Measurements from ENCODE around the gene GAB2.
"Not testable (repeated sequence)": the region's sequence is repeated elsewhere in the genome, so short reads cannot be mapped to it uniquely, and the experiment has no call there.

The GAB2 gene

DNA sequence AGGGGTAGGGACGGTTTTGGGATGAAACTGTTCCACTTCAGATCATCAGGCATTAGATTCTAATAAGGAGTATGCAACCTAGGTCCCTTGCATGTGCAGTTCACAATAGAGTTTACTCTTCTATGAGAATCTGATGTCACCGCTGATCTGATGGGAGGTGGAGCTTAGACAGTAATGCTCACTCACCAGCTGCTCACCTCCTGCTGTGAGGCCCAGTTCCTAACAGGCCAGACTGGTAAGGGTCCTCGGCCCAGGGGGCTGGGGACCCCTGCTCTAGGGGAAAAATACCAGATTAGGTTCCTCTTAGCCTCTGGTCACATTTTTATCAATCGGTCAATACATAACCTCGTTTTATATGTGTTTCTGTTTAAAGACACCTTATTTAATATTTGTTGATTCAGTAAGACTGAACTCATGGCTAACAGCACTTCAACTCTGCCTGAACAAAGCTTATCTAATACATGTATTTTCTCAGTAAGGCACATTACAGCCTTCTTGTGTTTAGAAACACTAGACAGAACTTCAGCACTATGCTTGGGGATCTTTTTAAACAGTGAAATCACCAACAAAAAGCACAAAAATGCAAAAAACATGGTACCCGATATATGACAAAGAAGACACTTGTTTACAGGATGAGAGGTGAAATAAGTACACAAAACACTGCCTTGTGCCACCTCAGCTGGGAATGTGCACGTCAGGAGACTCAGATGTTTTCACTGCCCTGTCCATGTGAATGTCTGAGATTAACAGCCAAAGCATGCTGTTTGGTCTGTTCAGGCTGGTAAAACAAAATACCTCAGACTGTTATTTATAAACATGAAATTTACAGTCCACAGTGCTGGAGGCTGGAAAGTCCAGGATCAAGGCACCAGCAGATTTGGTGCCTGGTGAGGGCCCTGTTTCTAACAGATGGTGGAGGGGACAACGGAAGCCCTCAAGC, 121.4 kb downstream of the GAB2 start:
- Mint-ChIP-seq H3K9me3 (no peaks in the 10 kb centered on the region), H3K4me1 (ENCODE audit: low read depth) (peaks cover 25% of the 10 kb centered on the region), H3K4me3 (no peak overlapping the region), H3K27me3 (no peaks in the 10 kb centered on the region), H3K27ac (no peak overlapping the region), H3K36me3 (ENCODE audit: low read depth) (no peaks in the 10 kb centered on the region)
- DNase-seq = no peak

DNA sequence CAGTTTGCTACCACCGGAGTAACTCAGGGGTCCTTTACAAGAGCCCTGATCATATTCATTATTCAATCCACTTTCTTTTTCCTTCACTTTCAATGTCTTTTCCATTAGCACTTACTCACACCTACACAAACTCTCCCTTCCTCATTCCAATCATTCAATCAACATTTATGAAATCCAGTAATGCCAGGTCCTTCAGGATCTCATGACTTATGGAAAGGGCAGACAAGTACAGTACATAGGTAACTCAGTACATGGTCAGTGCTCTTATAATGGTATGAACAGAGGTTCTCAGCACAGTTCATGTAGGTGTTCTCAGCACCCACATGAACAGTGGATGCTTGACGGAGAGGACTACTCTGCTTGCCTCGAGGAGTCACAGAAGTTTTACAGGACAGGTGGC, 122.3 kb downstream of the GAB2 start:
- DNase-seq = no peak
- Mint-ChIP-seq H3K4me1 (ENCODE audit: low read depth) (peaks cover 32% of the 10 kb centered on the region), H3K27me3 (no peaks in the 10 kb centered on the region), H3K36me3 (ENCODE audit: low read depth) (peaks cover 4% of the 10 kb centered on the region), H3K4me3 (no peak overlapping the region), H3K27ac (no peak overlapping the region), H3K9me3 (no peaks in the 10 kb centered on the region)

DNA sequence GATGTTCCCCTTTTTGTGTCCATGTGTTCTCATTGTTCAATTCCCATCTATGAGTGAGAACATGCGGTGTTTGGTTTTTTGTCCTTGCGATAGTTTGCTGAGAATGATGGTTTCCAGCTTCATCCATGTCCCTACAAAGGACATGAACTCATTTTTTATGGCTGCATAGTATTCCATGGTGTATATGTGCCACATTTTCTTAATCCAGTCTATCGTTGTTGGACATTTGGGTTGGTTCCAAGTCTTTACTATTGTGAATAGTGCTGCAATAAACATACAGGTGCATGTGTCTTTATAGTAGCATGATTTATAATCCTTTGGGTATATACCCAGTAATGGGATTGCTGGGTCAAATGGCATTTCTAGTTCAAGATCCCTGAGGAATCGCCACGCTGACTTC, 123.5 kb downstream of the GAB2 start:
- H3K27me3 Mint-ChIP-seq; H3K9me3 Mint-ChIP-seq; H3K27ac Mint-ChIP-seq; H3K36me3 Mint-ChIP-seq (ENCODE audit: low read depth); DNase-seq; H3K4me3 Mint-ChIP-seq: not testable (repeated sequence)
- peaks cover 40% of the 10 kb centered on the region for H3K4me1 Mint-ChIP-seq (ENCODE audit: low read depth)

DNA sequence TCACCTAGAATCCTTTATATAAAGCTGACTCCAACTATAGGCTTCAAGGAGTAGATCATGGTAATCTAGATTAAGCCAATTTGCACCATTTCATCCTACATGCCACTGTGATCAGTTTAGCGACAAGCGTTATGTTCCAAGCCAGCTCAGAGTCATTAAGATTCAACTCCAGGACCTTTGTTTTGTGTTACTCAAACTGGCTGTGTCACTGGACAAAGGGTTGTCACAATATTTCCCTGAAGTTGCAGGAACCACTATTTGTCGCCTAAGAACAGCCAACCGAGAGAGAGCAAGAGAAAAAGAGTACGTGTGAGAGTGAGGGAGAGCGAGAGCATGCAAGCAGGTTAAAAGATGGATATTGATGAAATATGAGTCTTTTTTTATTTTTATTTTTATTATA, 124.1 kb downstream of the GAB2 start:
- H3K4me3 Mint-ChIP-seq = no peak overlapping the region
- peaks cover 4% of the 10 kb centered on the region for H3K36me3 Mint-ChIP-seq (ENCODE audit: low read depth)
- H3K9me3 Mint-ChIP-seq = peaks cover 3% of the 10 kb centered on the region
- H3K27me3 Mint-ChIP-seq = no peaks in the 10 kb centered on the region
- DNase-seq = no peak
- peaks cover 36% of the 10 kb centered on the region for H3K4me1 Mint-ChIP-seq (ENCODE audit: low read depth)
- no peak overlapping the region for H3K27ac Mint-ChIP-seq

DNA sequence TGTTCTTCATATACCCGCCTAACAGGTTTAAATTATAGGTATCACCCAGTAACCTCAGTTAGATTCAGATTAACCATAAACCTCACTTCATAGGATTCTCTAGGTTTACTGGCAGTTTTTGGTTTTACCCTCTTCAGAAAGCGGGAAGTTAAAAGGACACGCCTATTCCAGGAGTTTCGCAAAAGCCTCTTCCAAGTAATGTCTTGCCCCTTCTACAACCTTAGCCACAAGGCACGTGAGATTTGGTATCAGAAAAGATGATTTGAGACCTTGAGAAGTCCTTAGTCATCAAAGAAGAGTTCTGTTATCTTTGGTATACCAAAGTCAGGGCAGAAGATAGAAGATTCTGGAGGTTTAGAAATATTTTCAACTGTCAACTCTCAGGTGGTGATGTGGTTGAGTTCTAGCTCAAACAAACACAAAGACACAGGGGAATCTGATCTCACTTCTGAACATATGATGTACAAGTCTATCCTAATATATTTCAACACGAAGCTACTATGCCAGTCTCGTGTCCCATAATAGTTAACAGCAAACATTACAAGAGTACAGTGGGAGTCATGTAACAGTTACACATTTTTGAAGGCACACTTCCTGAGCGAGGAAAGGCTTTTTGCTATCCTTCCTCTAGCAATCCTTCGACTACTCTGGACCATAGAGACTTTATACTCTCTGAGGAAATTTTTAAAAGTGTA, 125.4 kb downstream of the GAB2 start:
- DNase-seq = no peak
- Mint-ChIP-seq H3K4me3 (no peak overlapping the region), H3K36me3 (ENCODE audit: low read depth) (peaks cover 4% of the 10 kb centered on the region), H3K4me1 (ENCODE audit: low read depth) (peaks cover 29% of the 10 kb centered on the region), H3K9me3 (peaks cover 4% of the 10 kb centered on the region), H3K27me3 (no peaks in the 10 kb centered on the region), H3K27ac (peak overlapping the region; percentile 84)

DNA sequence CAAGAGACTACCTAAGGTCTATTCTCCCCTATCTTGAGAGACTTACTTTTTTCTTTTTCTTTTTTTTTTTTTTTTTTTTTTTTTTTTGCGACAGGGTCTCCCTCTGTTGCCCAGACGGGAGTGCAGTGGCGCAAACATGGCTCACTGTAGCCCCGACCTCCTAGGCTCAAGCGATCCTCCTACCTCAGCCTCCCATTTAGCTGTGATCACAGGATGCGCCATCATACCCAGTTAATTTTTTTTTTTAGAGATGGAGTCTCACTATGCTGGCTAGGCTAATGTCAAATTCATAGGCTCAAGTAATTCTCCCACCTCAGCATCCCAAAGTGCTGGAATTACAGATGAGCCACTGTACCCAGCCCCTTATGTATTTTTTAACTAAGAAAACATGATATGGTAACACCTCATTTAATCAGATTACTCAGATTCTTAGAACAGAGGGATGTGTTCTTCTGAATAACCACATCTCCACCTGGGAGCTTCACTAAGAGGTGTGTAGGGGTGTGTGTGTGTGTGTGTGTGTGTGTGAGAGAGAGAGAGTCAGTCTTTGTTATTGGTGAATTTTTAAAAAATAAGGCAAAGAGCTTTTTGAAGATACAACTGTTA, 126.0 kb downstream of the GAB2 start:
- Mint-ChIP-seq H3K36me3 (ENCODE audit: low read depth) (peaks cover 4% of the 10 kb centered on the region), H3K4me3 (no peak overlapping the region), H3K4me1 (ENCODE audit: low read depth) (peaks cover 29% of the 10 kb centered on the region), H3K27ac (peak overlapping the region; percentile 84), H3K27me3 (no peaks in the 10 kb centered on the region), H3K9me3 (peaks cover 4% of the 10 kb centered on the region)
- no peak for DNase-seq

DNA sequence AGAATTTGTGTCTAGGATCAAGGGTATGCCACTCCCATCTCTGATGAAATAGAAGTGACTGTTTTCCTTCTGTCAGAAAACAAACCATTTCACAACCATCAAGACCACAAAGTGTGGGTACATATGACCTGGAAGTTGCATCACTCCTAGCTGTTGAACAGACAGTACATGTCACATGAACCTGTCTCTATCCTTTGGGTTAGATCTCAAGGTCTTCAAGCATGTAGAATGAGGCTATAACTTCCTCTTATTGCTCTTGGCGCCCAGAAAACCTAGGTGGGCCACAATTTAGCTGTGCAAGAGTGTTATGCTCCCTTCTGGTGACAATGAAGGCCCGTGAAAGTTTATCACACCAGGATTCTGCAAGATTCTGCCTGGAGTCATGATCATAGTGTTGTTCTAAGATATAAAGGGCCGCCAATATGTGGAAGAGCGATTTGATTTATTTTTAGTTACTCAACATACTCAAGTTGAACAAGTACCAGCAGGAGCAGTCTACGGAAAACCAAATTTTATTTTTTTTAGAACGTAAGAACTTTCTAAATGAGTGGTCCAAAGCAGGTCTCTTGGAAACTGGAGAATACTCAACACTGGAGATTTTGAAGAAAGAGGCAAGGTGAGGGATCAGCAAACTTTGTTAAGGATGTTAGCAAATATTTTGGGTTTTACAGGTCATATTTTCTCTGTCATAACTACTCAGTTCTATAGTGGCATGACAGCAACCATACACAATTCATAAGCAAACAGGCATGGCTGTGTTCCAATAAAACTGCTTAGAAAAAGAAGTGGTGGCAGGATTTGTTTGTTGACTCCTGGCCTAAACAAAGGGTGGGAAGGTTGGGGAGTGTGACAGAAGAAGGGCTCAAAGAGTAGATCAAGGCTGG, 127.1 kb downstream of the GAB2 start:
- H3K4me3 Mint-ChIP-seq = no peak overlapping the region
- H3K27me3 Mint-ChIP-seq = no peaks in the 10 kb centered on the region
- no peak for DNase-seq
- peaks cover 29% of the 10 kb centered on the region for H3K4me1 Mint-ChIP-seq (ENCODE audit: low read depth)
- peaks cover 4% of the 10 kb centered on the region for H3K9me3 Mint-ChIP-seq
- H3K27ac Mint-ChIP-seq = peak overlapping the region; percentile 71
- H3K36me3 Mint-ChIP-seq (ENCODE audit: low read depth) = peaks cover 4% of the 10 kb centered on the region

DNA sequence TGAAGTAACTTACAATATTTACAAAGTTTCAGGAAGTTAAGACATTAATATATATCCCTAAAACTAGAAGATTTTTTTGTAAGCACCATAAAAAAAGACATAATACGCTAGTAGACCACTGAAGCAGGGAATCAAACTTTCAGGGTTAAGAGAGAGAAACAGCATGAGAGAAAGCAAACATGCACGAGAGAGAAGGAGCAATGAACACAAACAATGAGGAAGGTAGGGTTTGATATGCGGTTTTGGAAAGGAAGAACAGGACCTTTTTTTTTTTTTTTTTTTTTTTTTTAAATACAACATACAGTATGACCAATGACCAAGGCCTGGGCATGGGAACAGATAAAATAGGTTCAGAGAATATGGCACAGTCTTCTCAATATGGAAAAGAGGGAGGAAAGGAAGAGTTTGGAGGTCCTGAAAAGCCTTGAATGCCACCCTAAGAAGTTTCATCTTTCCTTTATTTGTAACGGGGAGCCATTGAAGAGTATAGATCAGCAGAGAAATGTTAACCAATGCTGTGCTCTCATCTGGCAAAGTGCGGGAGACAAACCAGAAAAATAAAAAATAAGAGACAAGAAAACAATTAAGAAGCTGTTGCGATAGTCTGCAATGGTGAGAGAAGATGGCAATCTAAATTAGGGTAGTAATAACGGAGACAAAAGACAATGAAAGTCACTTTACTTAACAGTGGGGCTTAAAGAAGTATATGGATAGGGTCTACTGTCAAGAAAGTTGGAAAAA, 127.9 kb downstream of the GAB2 start:
- Mint-ChIP-seq H3K27me3 (no peaks in the 10 kb centered on the region), H3K36me3 (ENCODE audit: low read depth) (peaks cover 4% of the 10 kb centered on the region), H3K4me3 (no peak overlapping the region), H3K4me1 (ENCODE audit: low read depth) (peaks cover 29% of the 10 kb centered on the region), H3K9me3 (peaks cover 4% of the 10 kb centered on the region), H3K27ac (no peak overlapping the region)
- DNase-seq = no peak

DNA sequence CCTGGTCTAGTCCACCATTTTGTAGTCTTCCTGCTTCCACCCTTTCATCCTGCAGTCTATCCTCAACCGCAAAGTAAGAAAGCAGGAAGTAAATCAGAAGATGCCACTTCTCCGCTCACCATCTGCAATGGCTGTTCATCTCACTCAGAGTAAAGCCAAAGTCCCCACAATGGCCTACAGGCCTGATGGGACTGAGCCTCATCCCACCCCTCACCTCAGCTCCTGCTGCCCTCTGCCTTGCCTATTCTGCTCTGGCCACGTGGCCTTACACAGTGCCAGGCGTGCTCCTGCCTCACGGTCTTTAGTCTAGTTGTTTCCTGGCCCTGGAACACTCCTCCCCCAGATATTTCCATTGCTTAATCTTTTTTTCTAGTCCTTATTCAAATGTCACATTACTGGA, 133.4 kb downstream of the GAB2 start:
- DNase-seq = no peak
- H3K9me3 Mint-ChIP-seq = peaks cover 4% of the 10 kb centered on the region
- no peak overlapping the region for H3K27ac Mint-ChIP-seq
- no peaks in the 10 kb centered on the region for H3K4me1 Mint-ChIP-seq (ENCODE audit: low read depth)
- H3K27me3 Mint-ChIP-seq = no peaks in the 10 kb centered on the region
- no peak overlapping the region for H3K4me3 Mint-ChIP-seq
- H3K36me3 Mint-ChIP-seq (ENCODE audit: low read depth) = no peaks in the 10 kb centered on the region

DNA sequence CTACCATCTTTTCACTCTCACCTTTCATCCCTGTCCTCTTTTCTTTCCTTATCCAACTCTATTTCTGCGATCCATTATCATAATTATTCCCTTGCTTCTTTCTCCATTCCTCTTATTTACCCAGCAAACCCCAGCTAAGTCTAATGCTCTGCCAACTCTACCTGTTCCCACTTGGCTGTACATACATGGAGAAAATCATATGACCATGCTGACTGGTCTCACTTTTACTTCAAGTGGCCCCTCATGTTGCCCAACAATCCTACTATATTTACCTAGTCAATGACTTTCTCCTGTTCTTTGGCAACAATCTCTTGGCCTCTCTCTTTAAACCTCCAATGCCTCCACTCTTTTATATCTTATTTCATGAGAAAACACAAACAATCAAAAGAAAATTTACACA, 134.8 kb downstream of the GAB2 start:
- H3K27me3 Mint-ChIP-seq = no peaks in the 10 kb centered on the region
- no peaks in the 10 kb centered on the region for H3K9me3 Mint-ChIP-seq
- no peak overlapping the region for H3K4me3 Mint-ChIP-seq
- no peaks in the 10 kb centered on the region for H3K36me3 Mint-ChIP-seq (ENCODE audit: low read depth)
- no peak overlapping the region for H3K27ac Mint-ChIP-seq
- DNase-seq = no peak
- no peaks in the 10 kb centered on the region for H3K4me1 Mint-ChIP-seq (ENCODE audit: low read depth)

DNA sequence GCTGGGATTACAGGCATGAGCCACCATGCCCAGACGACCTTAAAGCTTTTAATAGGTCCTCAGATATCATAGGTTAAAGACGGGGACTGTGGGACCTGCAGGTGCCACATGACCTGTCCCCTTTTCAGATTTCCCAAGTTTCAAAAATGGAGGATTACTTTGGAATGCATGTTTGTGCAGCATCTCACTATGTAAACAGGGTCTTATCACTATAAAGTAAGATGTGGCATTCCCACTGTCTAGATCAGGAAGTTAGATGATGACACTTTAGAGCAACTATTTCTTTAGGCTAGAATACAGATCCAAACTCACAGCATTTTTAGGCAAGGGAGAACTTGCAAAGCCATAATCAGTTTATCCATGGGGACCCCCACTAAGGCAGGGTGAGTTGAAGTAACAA, 136.1 kb downstream of the GAB2 start:
- no peaks in the 10 kb centered on the region for H3K4me1 Mint-ChIP-seq (ENCODE audit: low read depth)
- DNase-seq = no peak
- no peak overlapping the region for H3K27ac Mint-ChIP-seq
- no peaks in the 10 kb centered on the region for H3K27me3 Mint-ChIP-seq
- H3K9me3 Mint-ChIP-seq = no peaks in the 10 kb centered on the region
- no peaks in the 10 kb centered on the region for H3K36me3 Mint-ChIP-seq (ENCODE audit: low read depth)
- no peak overlapping the region for H3K4me3 Mint-ChIP-seq

DNA sequence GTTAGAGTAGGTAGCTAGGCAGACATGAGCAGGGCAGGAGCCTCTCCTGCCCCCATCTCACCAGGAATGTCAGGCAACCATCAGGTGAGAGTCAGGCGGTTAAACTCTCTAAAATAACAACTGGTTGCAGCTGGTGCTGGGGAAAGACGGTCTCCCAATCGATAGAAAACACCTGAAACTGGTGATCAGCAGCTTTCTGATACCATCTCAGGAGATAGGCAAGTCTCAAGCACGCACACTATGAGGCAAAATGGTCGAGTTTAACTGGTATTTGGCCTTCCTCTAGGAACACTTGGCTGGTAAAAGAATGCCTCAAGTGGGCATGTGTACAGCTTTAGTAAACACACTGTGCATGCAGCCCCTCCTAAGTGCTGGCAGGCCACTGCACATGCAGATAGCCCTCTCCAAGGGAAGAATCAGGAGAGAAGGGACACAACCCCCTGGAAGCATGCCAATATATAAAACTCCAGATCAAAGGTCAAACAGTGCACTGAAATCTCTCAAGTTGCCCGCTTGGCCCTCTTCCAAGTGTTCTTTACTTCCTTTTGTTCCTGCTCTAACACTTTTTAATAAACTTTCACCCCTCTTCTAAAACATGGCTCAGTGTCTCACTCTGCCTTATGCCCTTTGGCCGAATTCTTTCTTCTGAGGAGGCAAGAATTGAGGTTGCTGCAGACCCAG, 140.2 kb downstream of the GAB2 start:
- Mint-ChIP-seq H3K4me1 (ENCODE audit: low read depth) (no peaks in the 10 kb centered on the region), H3K36me3 (ENCODE audit: low read depth) (peaks cover 8% of the 10 kb centered on the region), H3K27me3 (no peaks in the 10 kb centered on the region), H3K27ac (no peak overlapping the region), H3K4me3 (no peak overlapping the region), H3K9me3 (peaks cover 16% of the 10 kb centered on the region)
- no peak for DNase-seq

DNA sequence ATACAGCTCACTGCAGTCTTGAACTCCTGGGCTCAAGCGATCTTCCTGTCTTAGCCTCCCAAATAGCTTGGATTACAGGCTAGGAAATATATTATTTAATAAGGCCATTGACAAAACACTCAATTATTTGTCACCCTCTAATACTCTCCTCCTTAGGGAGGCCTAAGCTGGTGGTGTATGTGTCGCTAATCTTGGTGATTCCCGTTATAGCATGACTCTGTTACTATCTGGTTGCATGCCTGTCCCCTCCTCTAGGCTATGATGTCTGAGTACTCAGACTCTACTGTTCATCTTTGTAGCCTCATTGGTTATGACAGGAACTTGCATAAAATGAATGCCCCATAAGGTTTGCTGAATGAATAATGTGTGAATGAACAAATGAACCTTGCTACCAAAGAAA, 141.3 kb downstream of the GAB2 start:
- DNase-seq = no peak
- Mint-ChIP-seq H3K4me1 (ENCODE audit: low read depth) (no peaks in the 10 kb centered on the region), H3K36me3 (ENCODE audit: low read depth) (peaks cover 8% of the 10 kb centered on the region), H3K9me3 (peaks cover 23% of the 10 kb centered on the region), H3K27me3 (no peaks in the 10 kb centered on the region), H3K4me3 (no peak overlapping the region), H3K27ac (no peak overlapping the region)
